ENCODE measurements around the gene GALNT17.

GRCh38 chr7:71716690-71717089 lies 584.7 kb downstream of the GALNT17 start:
- TF ChIP-seq CTCF (IDR thresholded peaks at IDR 0.05) (no peak), POLR2AphosphoS2 (conservative IDR thresholded peaks at IDR 0.05; ENCODE audit: low read length) (no peak), JUNB (IDR thresholded peaks at IDR 0.05) (no peak), KDM1A (IDR thresholded peaks at IDR 0.05; ENCODE audit: low read depth) (no peak), CEBPB (IDR thresholded peaks at IDR 0.05) (no peak), RFX5 (IDR thresholded peaks at IDR 0.05) (no peak), HEYL (CRISPR knock-in tag; IDR thresholded peaks at IDR 0.05) (no peak), ESRRA (IDR thresholded peaks at IDR 0.05; ENCODE audit: borderline replicate concordance, low read length) (no peak), USF2 (IDR thresholded peaks at IDR 0.05) (no peak), BHLHE40 (IDR thresholded peaks at IDR 0.05; ENCODE audit: low read depth, low read length) (no peak), HOXA7 (CRISPR knock-in tag; IDR thresholded peaks at IDR 0.05) (no peak), RCOR1 (IDR thresholded peaks at IDR 0.05; ENCODE audit: low read depth, low read length) (no peak)
- TF ChIP-seq, protein P1, sequence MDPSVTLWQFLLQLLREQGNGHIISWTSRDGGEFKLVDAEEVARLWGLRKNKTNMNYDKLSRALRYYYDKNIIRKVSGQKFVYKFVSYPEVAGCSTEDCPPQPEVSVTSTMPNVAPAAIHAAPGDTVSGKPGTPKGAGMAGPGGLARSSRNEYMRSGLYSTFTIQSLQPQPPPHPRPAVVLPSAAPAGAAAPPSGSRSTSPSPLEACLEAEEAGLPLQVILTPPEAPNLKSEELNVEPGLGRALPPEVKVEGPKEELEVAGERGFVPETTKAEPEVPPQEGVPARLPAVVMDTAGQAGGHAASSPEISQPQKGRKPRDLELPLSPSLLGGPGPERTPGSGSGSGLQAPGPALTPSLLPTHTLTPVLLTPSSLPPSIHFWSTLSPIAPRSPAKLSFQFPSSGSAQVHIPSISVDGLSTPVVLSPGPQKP (IDR thresholded peaks at IDR 0.05; ENCODE audit: low read depth, low read length): no peak
